GM12872 (cell line): ENCODE data around the gene AQP2.

Source experiments
- CTCF ChIP-seq: IDR thresholded peaks from 3 replicates; pipeline ENCODE4 v1.5.1; 2011; ENCODE audit warnings: low read depth, mild to moderate bottlenecking, low read length, moderate library complexity; ENCODE audit not compliant: insufficient read depth

AQP2 gene

GRCh38 chr12:49912345-49913255, 37.9 kb upstream of the AQP2 start:
- no peak for TF ChIP-seq CTCF

- no peak for TF ChIP-seq CTCF
Measured at GRCh38 chr12:49916129-49916919, 34.2 kb upstream of the AQP2 start.

GRCh38 chr12:49917166-49917787, 33.3 kb upstream of the AQP2 start:
- no peak for TF ChIP-seq CTCF

GRCh38 chr12:49917788-49918173, 32.8 kb upstream of the AQP2 start:
- no peak for TF ChIP-seq CTCF

- TF ChIP-seq CTCF = no peak
Measured at GRCh38 chr12:49920241-49920914, 30.2 kb upstream of the AQP2 start.

GRCh38 chr12:49920915-49921286, 29.6 kb upstream of the AQP2 start:
- TF ChIP-seq CTCF = no peak

GRCh38 chr12:49921299-49921698, 29.2 kb upstream of the AQP2 start:
- no peak for TF ChIP-seq CTCF
